Measurements from ENCODE around the gene ALDH3A2. TPM values are rescaled to one million over a fixed set of nuclear protein-coding genes. Genes with fewer than 3 reads are reported as not detected.

ALDH3A2 gene
- total and polyA plus RNA-seq, 2 of the 8 experiments (the other 6 are each of a cell fraction or from before 2014, with no cell fraction given) = 20.6 to 72.9 TPM

DNA sequence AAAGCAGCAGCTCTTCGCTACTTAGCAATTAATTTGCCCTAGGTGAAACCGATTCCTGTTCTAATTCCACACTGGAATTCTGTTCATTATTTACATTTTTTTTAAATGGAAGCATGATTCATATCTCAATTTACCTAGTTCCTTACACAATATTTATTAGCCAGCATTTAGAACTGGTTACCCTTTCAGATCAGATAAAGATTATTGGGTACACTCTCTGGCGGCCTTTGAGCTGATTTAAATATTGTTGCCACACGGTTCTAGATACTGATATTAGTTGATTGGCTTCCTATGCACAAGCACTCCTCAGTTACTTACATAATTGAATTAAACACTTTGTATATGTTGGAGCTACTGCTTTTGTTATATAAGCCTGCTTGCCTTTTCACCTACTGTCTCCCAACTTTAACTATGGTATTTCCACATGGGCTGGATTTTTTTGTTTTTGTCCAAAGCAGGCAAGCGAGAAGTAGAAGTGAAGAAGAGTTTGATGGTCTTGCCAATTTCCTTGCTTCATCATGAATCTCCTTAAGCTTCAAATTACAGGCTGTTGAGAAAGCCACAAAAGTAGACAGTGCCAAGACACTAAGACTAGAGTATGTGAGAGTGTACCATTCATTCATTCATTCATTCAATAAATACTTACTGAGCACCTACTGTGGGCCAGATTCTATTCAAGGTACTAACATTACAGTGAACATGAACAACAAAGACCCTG lies 3.9 kb upstream of the ALDH3A2 start (continued):
- TF ChIP-seq SP1 (IDR thresholded peaks at IDR 0.05; ENCODE audit: low read depth, low read length) (no peak), HDAC6 (IDR thresholded peaks at IDR 0.05; ENCODE audit: low read depth, low read length) (no peak), MAFK (IDR thresholded peaks at IDR 0.05; ENCODE audit: low read depth, low read length) (no peak)
- TF ChIP-seq, protein P1, sequence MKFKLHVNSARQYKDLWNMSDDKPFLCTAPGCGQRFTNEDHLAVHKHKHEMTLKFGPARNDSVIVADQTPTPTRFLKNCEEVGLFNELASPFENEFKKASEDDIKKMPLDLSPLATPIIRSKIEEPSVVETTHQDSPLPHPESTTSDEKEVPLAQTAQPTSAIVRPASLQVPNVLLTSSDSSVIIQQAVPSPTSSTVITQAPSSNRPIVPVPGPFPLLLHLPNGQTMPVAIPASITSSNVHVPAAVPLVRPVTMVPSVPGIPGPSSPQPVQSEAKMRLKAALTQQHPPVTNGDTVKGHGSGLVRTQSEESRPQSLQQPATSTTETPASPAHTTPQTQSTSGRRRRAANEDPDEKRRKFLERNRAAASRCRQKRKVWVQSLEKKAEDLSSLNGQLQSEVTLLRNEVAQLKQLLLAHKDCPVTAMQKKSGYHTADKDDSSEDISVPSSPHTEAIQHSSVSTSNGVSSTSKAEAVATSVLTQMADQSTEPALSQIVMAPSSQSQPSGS (IDR thresholded peaks at IDR 0.05; ENCODE audit: low read length) = no peak

All from H1 (cell line).